IMR-90 (cell line): Measurements from ENCODE around the gene MAGEA6. TPM values are rescaled to one million over a fixed set of nuclear protein-coding genes. Genes with fewer than 3 reads are reported as not detected.
"Not testable (repeated sequence)": the region's sequence is repeated elsewhere in the genome, so short reads cannot be mapped to it uniquely, and the experiment has no call there.

Source experiments
- ATAC-seq: fragments of 200-7000 bp; cut with Tn5 transposase; 2 replicates; pipeline ENCODE4 v1.9.1; 2020; ENCODE audit warnings: low read depth, mild to moderate bottlenecking, moderate library complexity
- BruUV-seq: library from RNA; stranded (reverse); fragments of 400-500 nt; replicated peaks from 2 replicates; lab custom pipeline; 2021; lab: Mats Ljungman, UMichigan
- CTCF ChIA-PET: fragments of 300-600 bp; formaldehyde crosslinking; extraction: SDS; loops from one replicate; lab custom pipeline; 2021; ENCODE audit warnings: antibody characterized with exemption; lab: Yijun Ruan, JAX
- POLR2A ChIA-PET: fragments of 300-600 bp; sonication (Branson Sonifier 250); formaldehyde crosslinking; loops from one replicate; lab custom pipeline; 2022; ENCODE audit warnings: antibody characterized with exemption; ENCODE audit not compliant: unreplicated experiment; lab: Charles Lee
- DNase-seq: peaks from one replicate; pipeline ENCODE4 v3.0.0; 2013
- H2AFZ ChIP-seq: replicated peaks from 2 replicates; pipeline ENCODE3; 2013; ENCODE audit warnings: low read length, mild to moderate bottlenecking; ENCODE audit not compliant: poor library complexity
- H2AK5ac ChIP-seq: 2 replicates; pipeline ENCODE4 v1.6.1; 2013; ENCODE audit warnings: low read depth, low read length, inconsistent platforms
- H2AK9ac ChIP-seq: replicated peaks from 2 replicates; pipeline ENCODE3; 2013; ENCODE audit warnings: mild to moderate bottlenecking, low read depth, low read length, moderate library complexity; ENCODE audit not compliant: poor library complexity
- H2BK120ac ChIP-seq: 2 replicates; pipeline ENCODE4 v1.6.1; 2013; ENCODE audit warnings: low read depth, low read length, inconsistent platforms
- H2BK15ac ChIP-seq: 3 replicates; pipeline ENCODE4 v1.6.1; 2013; ENCODE audit warnings: low read depth, low read length, inconsistent platforms
- H2BK20ac ChIP-seq: 2 replicates; pipeline ENCODE4 v1.6.1; 2013; ENCODE audit warnings: low read depth, mild to moderate bottlenecking, inconsistent platforms, low read length, moderate library complexity
- H2BK5ac ChIP-seq: 2 replicates; pipeline ENCODE4 v1.6.1; 2013; ENCODE audit warnings: mild to moderate bottlenecking, low read depth, low read length, inconsistent platforms; ENCODE audit not compliant: poor library complexity, severe bottlenecking
- H3K14ac ChIP-seq: replicated peaks from 2 replicates; pipeline ENCODE4 v1.6.1; 2013; ENCODE audit warnings: low read depth, low read length, inconsistent platforms
- H3K18ac ChIP-seq: 2 replicates; pipeline ENCODE4 v1.6.1; 2013; ENCODE audit warnings: low read depth, low read length, control low read depth
- H3K23ac ChIP-seq: 2 replicates; pipeline ENCODE4 v1.6.1; 2013; ENCODE audit warnings: low read depth, low read length, inconsistent platforms
- H3K27ac ChIP-seq: 2 replicates; pipeline ENCODE4 v1.5.1; 2013; ENCODE audit warnings: mild to moderate bottlenecking, control low read depth, low read length; ENCODE audit not compliant: insufficient read depth
- H3K27me3 ChIP-seq: 2 replicates; pipeline ENCODE4 v1.6.1; 2013; ENCODE audit warnings: low read length; ENCODE audit not compliant: control insufficient read depth, insufficient read depth
- H3K36me3 ChIP-seq: 2 replicates; pipeline ENCODE4 v1.6.1; 2013; ENCODE audit warnings: low read length, mixed read lengths; ENCODE audit not compliant: control insufficient read depth, insufficient read depth
- H3K4ac ChIP-seq: 2 replicates; pipeline ENCODE4 v1.6.1; 2013; ENCODE audit warnings: low read depth, low read length, inconsistent platforms
- H3K4me1 ChIP-seq: 2 replicates; pipeline ENCODE4 v1.6.1; 2013; ENCODE audit warnings: low read length, mixed read lengths; ENCODE audit not compliant: control insufficient read depth, insufficient read depth
- H3K4me2 ChIP-seq: 2 replicates; pipeline ENCODE4 v1.6.1; 2013; ENCODE audit warnings: low read depth, mild to moderate bottlenecking, control low read depth, low read length, moderate library complexity
- H3K4me3 ChIP-seq: 2 replicates; pipeline ENCODE4 v1.5.1; 2013; ENCODE audit warnings: low read depth, mild to moderate bottlenecking, control low read depth, low read length, moderate library complexity; ENCODE audit not compliant: insufficient read depth
- H3K56ac ChIP-seq: 2 replicates; pipeline ENCODE4 v1.6.1; 2013; ENCODE audit warnings: low read length, inconsistent platforms; ENCODE audit not compliant: insufficient read depth; ENCODE audit errors: extremely low read depth
- H3K79me1 ChIP-seq, 2 experiments: 2 replicates each; pipeline ENCODE4 v1.6.1; 2013; ENCODE audit warnings: low read length in 2 of 2, inconsistent platforms in 1 of 2, low read depth in 1 of 2
- H3K9ac ChIP-seq: 2 replicates; pipeline ENCODE4 v1.6.1; 2013; ENCODE audit warnings: low read depth, low read length, control low read depth
- H3K9me1 ChIP-seq: 2 replicates; pipeline ENCODE4 v1.6.1; 2013; ENCODE audit warnings: low read length, inconsistent platforms; ENCODE audit not compliant: insufficient read depth
- H3K9me3 ChIP-seq: 2 replicates; pipeline ENCODE4 v1.6.1; 2013; ENCODE audit warnings: low read length; ENCODE audit not compliant: control insufficient read depth, insufficient read depth
- H4K20me1 ChIP-seq: 2 replicates; pipeline ENCODE4 v1.6.1; 2013; ENCODE audit warnings: low read length, inconsistent platforms; ENCODE audit not compliant: insufficient read depth
- H4K5ac ChIP-seq: 2 replicates; pipeline ENCODE4 v1.6.1; 2013; ENCODE audit warnings: mild to moderate bottlenecking, low read depth, low read length, control low read depth
- H4K8ac ChIP-seq, 2 experiments: 2 replicates each; pipeline ENCODE4 v1.6.1; 2013; ENCODE audit warnings: low read depth in 2 of 2, low read length in 2 of 2, control low read depth in 1 of 2, inconsistent platforms in 1 of 2
- H4K91ac ChIP-seq: 2 replicates; pipeline ENCODE4 v1.6.1; 2013; ENCODE audit warnings: low read depth, low read length, inconsistent platforms; ENCODE audit not compliant: insufficient read depth
- BHLHE40 ChIP-seq: fragments of 150-350 bp; IDR thresholded peaks from 2 replicates; pipeline ENCODE4 v1.6.1; 2016; ENCODE audit warnings: mild to moderate bottlenecking, low read depth, low read length
- CEBPB ChIP-seq: IDR thresholded peaks from 2 replicates; pipeline ENCODE4 v1.6.1; 2012; ENCODE audit warnings: low read depth, low read length, improper control_type of control experiment
- CHD1 ChIP-seq: IDR thresholded peaks from 2 replicates; pipeline ENCODE4 v1.6.1; 2012; ENCODE audit warnings: low read depth, low read length, improper control_type of control experiment
- MAFK ChIP-seq: IDR thresholded peaks from 2 replicates; pipeline ENCODE4 v1.6.1; 2012; ENCODE audit warnings: low read depth, low read length, improper control_type of control experiment
- NFE2L2 ChIP-seq: fragments of 150-350 bp; IDR thresholded peaks from 2 replicates; pipeline ENCODE4 v1.6.1; 2016; ENCODE audit warnings: low read depth, mild to moderate bottlenecking, low read length
- POLR2A ChIP-seq: IDR thresholded peaks from 2 replicates; pipeline ENCODE4 v1.6.1; 2012; ENCODE audit warnings: mild to moderate bottlenecking, low read depth, low read length
- RAD21 ChIP-seq: IDR thresholded peaks from 2 replicates; pipeline ENCODE4 v1.6.1; 2012; ENCODE audit warnings: low read length, improper control_type of control experiment
- RFX5 ChIP-seq: IDR thresholded peaks from 2 replicates; pipeline ENCODE4 v1.8.0; 2012; ENCODE audit warnings: low read depth, mild to moderate bottlenecking, low read length, moderate library complexity
- SMC3 ChIP-seq: fragments of 150-350 bp; IDR thresholded peaks from 2 replicates; pipeline ENCODE4 v1.6.1; 2016; ENCODE audit warnings: low read depth, mild to moderate bottlenecking, antibody characterized with exemption, low read length, moderate library complexity
- USF2 ChIP-seq: fragments of 150-350 bp; IDR thresholded peaks from 2 replicates; pipeline ENCODE4 v1.6.1; 2017; ENCODE audit warnings: mild to moderate bottlenecking, antibody characterized with exemption, low read length, low read depth
- WGBS, 2 experiments: methylation state at CpG; one replicate each; pipeline versions ENCODE4 v1.1.5 to v1.1.7; 2013; ENCODE audit warnings: missing lambda C conversion rate in 2 of 2; ENCODE audit not compliant: insufficient read length in 1 of 2; ENCODE audit errors: extremely low coverage in 2 of 2; 5-methylcytosine and 5-hydroxymethylcytosine counted together
- dilution Hi-C: fragments of 300-500 bp; cut with HindIII; formaldehyde crosslinking; loops from one replicate; pipeline ENCODE4 v1.14.3; 2018; ENCODE audit warnings: low sequenced_read_pairs; ENCODE audit not compliant: unreplicated experiment
- in situ Hi-C: fragments of 300-500 bp; cut with MboI; formaldehyde crosslinking; loops from 3 replicates; pipeline ENCODE4 v1.14.3; 2019; ENCODE audit warnings: low sequenced_read_pairs, inconsistent platforms, mixed read lengths
- intact Hi-C: fragments of 100-400 bp; cut with micrococcal nuclease; formaldehyde crosslinking; loops from 2 replicates; pipeline ENCODE4 v1.10.0; 2022
- polyA plus RNA-seq, 3 experiments: library from polyadenylated mRNA; depleted of rRNA; stranded (reverse); fragments of >200 nt; gene quantifications; 2 replicates each; pipeline ENCODE4 v1.2.3, GENCODE V29; 2012; ENCODE audit warnings: low replicate concordance in 1 of 3
- total RNA-seq: library from RNA; depleted of rRNA; stranded (reverse); fragments of >200 nt; gene quantifications from 2 replicates; pipeline ENCODE4 v1.2.3, GENCODE V29; 2012

The MAGEA6 gene
- total and polyA plus RNA-seq, 2 of the 4 experiments (the other 2 are of a cell fraction): not detected

GRCh38 chrX:152798945-152799344 is 29.5 kb upstream of the MAGEA6 start:
- BruUV-seq: no TSS peak
- Histone ChIP-seq H3K4me3 (no peak overlapping the region), H3K9ac (no peak overlapping the region), H3K14ac (no peak overlapping the region), H4K20me1 (no peaks in the 10 kb centered on the region), H3K18ac (no peak overlapping the region), H2BK120ac (no peak overlapping the region), H3K27me3 (no peaks in the 10 kb centered on the region), H4K91ac (no peak overlapping the region), H3K4ac (no peak overlapping the region), H2AFZ (no peak overlapping the region), H2AK5ac (no peak overlapping the region), H2AK9ac (no peak overlapping the region), H2BK15ac (no peak overlapping the region), H3K23ac (no peak overlapping the region), H3K56ac (no peak overlapping the region), H3K9me3 (no peaks in the 10 kb centered on the region), H3K9me1 (no peaks in the 10 kb centered on the region), H3K27ac (no peak overlapping the region), H3K4me1 (no peaks in the 10 kb centered on the region), H3K4me2 (no peak overlapping the region), H4K5ac (no peak overlapping the region), H4K8ac (no peak overlapping the region), H3K79me1 (no peaks in the 10 kb centered on the region), H2BK20ac (no peak overlapping the region), H2BK5ac (no peak overlapping the region), H3K36me3 (no peaks in the 10 kb centered on the region)
- ATAC-seq: no peak
- dilution Hi-C loops: no loop called here
- DNase-seq: no peak
- no CpG with 5 or more reads among the region's 1 CpG for WGBS, 2 experiments
- intact Hi-C loops: no loop called here
- ChIA-PET CTCF (no interaction called here), POLR2A (no interaction called here)
- in situ Hi-C loops: no loop called here
- no peak for TF ChIP-seq CEBPB
- TF ChIP-seq CHD1: no peak
- no peak for TF ChIP-seq NFE2L2
- no peak for TF ChIP-seq MAFK
- TF ChIP-seq SMC3: no peak
- TF ChIP-seq RAD21: no peak
- no peak for TF ChIP-seq RFX5
- TF ChIP-seq POLR2A: no peak
- no peak for TF ChIP-seq USF2
- TF ChIP-seq BHLHE40: no peak

- H2AK5ac ChIP-seq, H4K91ac ChIP-seq, H3K14ac ChIP-seq, H3K4me2 ChIP-seq, CTCF ChIA-PET, H3K18ac ChIP-seq, DNase-seq, in situ Hi-C loops, H3K9ac ChIP-seq, H2BK20ac ChIP-seq, H4K8ac ChIP-seq, H3K4ac ChIP-seq, H2BK15ac ChIP-seq, H2AFZ ChIP-seq, H3K79me1 ChIP-seq, H3K27ac ChIP-seq, dilution Hi-C loops, H3K36me3 ChIP-seq, H3K4me3 ChIP-seq, POLR2A ChIA-PET, H3K9me1 ChIP-seq, H2BK5ac ChIP-seq, H2BK120ac ChIP-seq, H3K27me3 ChIP-seq, H3K9me3 ChIP-seq, H3K4me1 ChIP-seq, H2AK9ac ChIP-seq, ATAC-seq, H3K23ac ChIP-seq, BruUV-seq, H4K20me1 ChIP-seq, H3K56ac ChIP-seq, intact Hi-C loops, H4K5ac ChIP-seq: not testable (repeated sequence)
- no CpG with 5 or more reads among the region's 3 CpGs for WGBS, 2 experiments
These were observed 17.6 kb upstream of the MAGEA6 start for GRCh38 chrX:152787062-152787461.
